Hematopoietic multipotent progenitor cell treated with erythropoietin and hydrocortisone succinate and interleukin-3 and kit ligand, for 15 days (in vitro differentiated cells): ENCODE data around the gene P2RY8.
A peak's percentile ranks its signal among the peaks of the same experiment; 100 is the strongest.
"Not testable (repeated sequence)": the region's sequence is repeated elsewhere in the genome, so short reads cannot be mapped to it uniquely, and the experiment has no call there.

Experiments
- DNase-seq: peaks from one replicate; pipeline ENCODE4 v3.0.0-alpha.2; 2015; ENCODE audit warnings: low spot score

Gene P2RY8

DNA sequence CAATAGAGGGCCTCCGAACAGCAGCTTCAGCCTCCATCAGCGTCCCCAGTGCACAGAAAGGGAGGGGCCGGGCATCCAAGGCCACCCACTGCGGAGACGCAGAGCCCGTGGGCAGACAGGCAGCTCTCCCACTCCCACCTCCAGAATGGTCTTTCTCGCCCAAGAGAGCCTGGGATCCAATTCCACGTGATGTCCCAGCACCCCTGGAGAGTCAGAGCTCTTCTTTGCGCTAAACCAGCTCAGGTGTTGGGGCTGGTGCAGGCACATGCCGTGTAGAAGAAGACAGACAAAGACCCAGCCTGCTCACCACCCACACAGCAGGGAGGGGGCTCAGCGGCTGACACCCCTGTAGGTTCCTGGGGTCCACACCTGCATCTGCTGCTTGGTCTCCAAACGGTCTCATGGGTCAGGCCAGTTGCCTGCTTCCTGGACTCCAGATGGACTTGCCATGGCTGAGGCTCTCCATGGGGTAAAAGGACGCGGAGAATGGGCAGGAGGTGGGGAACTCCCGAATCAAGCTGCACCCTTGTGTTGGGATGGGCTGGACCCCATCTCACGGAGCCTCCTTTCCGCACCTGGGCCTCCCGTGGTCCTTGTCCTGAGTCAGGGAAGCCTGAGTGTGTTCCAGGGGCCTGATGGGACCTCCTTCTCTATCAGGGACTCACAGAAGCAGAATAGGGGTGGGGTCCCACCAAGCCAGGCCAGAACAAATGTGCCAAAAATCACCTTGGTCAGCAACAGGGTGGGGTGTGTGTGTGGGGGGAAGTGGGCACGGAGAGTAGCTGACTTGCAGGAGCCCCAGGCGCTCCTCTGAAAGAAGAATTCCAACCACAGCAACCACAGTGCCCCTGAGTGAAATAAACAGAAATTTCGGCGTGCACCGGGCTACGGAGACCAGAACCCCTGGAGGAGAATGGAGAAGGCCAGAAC lies 72.7 kb downstream of the P2RY8 start:
- DNase-seq = no peak

GRCh38 chrX:1463581-1463980 lies 73.4 kb downstream of the P2RY8 start:
- DNase-seq = no peak

GRCh38 chrX:1462596-1463251 lies 74.3 kb downstream of the P2RY8 start:
- peak; percentile 25 for DNase-seq

- no peak for DNase-seq
These were observed 74.9 kb downstream of the P2RY8 start for GRCh38 chrX:1462110-1462509.

DNA sequence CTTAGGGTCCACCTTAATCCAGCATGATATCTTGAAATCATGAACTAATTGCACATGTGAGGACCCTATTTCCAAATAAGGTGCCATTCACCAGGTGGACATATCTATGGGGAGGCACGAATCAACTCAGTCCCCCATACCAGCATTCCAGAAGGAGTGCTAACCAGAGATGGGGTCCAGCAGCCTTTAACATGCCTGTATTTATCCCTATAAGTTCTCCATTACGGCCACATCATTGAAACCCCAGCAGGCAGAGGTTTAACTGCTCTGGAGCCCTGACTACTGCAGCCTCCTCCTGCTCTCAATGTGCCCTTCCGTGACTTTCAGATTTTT lies 81.1 kb downstream of the P2RY8 start:
- DNase-seq = no peak

- DNase-seq = peak; percentile 68
These were observed 82.8 kb downstream of the P2RY8 start for GRCh38 chrX:1453951-1454785.

DNA sequence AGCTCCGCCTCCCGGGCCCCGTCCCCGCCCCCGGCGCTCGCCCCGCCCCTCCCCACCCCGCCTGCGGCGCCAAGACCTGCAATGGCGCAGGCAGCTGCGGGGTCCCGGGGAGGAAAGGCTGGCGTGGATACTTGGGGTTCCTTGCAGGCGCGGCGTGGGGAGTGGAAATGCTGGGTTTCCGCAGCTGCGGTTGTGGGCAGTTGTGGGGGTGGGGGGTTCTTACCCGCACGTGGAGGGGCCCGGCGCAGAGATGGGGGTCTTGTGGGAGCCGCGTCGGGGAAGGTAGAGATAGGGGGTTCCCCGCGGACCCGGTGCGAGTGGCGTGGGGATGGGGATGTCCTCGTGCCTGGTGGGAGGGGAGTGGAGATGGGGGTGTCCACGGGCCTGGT lies 83.6 kb downstream of the P2RY8 start:
- no peak for DNase-seq

DNA sequence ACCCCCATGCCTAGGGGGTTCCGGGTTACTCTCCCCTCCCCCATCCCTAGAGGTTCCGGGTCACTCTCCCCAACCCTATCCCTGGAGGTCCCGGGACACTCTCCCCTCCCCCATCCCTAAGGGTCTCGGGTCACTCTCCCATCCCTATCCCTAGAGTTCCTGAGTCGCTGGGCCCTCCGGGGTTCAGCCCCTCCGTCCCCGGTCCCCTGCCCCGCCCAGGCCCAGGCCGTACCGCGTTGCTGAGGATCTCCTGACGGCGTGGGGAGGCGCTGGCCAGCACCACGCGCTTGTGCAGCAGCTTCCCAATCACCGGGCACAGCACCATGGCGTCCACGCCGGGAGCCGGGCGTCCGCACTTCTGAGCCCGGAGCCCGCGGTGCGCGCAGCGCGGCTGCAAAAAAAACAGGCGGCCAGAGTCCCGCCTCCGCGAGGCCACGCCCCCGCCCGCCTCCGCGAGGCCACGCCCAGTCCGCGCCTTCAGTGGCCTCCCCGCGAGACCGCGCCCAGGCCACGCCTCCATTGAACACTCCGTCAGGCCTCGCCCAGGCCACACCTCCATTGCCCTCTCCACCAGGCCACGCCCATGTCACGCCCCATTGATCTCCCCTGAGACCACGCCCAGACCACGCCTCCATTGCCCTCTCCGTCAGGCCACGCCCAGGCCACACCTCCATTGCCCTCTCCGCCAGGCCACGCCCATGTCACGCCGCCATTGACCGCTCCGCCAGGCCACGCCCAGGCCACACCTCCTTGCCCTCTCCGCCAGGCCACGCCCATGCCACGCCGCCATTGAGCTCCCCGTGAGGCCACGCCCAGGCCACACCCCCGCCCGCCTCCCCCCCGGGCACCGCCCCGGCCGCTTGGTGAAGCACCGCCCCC lies 84.2 kb downstream of the P2RY8 start, which contains the start of gene ASMTL:
Gene ASMTL, minus strand, starts transcription at position 394 of the 879 bp plus-strand sequence. Its CDS starts 69 bp downstream, at position 325.
- DNase-seq = peak; percentile 94

DNA sequence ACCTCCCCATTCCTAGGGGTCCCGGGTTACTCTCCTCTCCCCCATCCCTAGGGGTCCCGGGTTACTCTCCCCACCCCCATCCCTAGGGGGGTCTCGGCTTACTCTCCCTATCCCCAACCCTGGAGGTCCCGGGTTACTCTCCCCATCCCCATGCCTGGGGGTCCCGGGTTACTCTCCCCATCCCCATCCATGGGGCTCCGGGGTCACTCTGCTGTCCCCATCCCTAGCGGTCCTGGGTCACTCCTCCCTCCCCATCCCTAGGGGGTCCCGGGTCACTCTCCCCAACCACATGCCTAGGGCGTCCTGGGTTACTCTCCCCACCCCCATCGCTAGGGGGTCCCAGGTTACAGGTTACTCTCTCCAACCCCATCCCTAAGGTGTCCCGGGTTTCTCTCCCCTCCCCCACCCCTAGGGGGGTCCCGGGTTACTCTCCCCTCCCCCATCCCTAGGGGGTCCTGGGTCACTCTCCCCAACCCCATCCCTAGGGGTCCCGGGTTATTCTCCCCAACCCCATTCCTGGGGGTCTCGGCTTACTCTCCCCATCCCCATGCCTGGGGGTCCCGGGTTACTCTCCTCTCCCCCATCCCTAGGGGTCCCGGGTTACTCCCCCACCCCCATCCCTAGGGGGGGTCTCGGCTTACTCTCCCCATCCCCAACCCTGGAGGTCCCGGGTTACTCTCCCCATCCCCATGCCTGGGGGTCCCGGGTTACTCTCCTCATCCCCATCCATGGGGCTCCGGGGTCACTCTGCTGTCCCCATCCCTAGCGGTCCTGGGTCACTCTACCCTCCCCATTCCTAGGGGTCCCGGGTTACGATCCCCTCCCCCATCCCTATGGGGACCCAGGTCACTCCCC lies 85.1 kb downstream of the P2RY8 start:
- DNase-seq = no peak

- DNase-seq = no peak
These were observed 85.7 kb downstream of the P2RY8 start for GRCh38 chrX:1451251-1451660.

DNA sequence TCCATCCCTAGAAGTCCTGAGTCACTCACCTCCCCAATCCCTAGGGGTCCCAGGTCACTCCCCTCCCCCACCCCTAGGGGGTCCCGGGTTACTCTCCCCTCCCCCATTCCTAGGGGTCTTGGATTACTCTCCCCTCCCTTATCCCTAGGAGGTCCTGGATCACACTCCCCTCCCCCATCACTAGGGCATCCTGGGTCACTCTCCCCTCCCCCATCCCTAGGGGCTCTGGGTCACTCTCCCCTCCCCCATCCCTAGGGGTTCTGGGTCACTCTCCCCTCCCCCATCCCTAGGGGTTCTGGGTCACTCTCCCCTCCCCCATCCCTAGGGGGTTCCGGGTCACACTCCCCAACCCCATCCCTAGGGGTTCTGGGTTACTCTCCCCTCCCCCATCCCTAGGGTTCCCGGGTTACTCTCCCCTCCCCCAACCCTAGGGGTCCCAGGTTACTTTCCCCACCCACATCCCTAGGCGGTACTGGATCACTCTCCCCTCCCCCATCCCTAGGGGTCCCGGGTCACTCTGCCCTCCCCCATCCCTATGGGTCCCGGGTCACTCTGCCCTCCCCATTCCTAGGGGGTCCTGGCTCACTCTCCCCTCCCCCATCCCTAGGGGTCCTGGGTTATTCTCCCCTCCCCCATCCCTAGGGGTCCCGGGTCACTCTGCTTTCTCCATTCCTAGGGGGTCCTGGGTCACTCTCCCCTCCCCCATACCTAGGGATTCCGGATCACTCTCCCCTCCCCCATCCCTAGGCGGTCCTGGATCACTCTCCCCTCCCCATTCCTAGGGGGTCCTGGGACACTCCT lies 86.4 kb downstream of the P2RY8 start:
- DNase-seq = no peak

DNA sequence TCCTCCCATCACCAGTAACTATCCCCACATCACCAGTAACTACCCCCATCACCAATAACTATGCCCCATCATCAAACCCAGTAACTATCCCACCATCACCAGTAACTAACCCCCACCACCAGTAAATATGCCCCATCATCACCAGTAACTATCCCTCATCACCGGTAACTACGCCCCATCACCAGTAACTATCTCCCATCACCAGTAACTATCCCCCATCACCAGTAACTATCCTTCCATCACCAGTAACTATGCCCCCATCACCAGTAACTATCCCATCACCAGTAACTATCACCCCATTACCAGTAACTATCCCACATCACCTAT lies 87.2 kb downstream of the P2RY8 start:
- no peak for DNase-seq

- no peak for DNase-seq
These were observed 87.8 kb downstream of the P2RY8 start for GRCh38 chrX:1449036-1449822.

GRCh38 chrX:1448573-1449001 lies 88.4 kb downstream of the P2RY8 start:
- DNase-seq = not testable (repeated sequence)

DNA sequence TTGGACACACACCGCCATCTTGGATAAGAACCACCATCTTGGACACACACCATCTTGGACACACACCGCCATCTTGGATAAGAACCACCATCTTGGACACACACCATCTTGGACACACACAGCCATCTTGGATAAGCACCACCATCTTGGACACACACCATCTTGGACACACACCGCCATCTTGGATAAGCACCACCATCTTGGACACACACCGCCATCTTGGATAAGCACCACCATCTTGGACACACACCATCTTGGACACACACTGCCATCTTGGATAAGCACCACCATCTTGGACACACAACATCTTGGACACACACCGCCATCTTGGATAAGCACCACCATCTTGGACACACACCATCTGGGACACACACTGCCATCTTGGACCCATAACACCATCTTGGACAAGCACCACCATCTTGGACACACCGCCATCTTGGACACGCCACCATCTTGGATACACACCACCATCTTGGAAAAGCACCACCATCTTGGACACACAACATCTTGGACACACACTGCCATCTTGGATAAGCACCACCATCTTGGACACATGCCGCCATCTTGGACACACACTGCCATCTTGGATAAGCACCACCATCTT lies 88.9 kb downstream of the P2RY8 start:
- DNase-seq = not testable (repeated sequence)

- DNase-seq = not testable (repeated sequence)
These were observed 89.7 kb downstream of the P2RY8 start for GRCh38 chrX:1446984-1447968.
